ENCODE results near the gene NPBWR2. TPM values are rescaled to one million over a fixed set of nuclear protein-coding genes. Genes with fewer than 3 reads are reported as not detected.

The NPBWR2 gene
- polyA plus RNA-seq, 1 donor (not counting 4 experiments of a cell fraction or from before 2014, with no cell fraction given), result not detected

GRCh38 chr20:64145458-64146300, 38.3 kb upstream of the NPBWR2 start:
- Histone ChIP-seq H2AFZ (ENCODE audit: control insufficient read depth, low read length) (no peak overlapping the region), H3K4me2 (ENCODE audit: control insufficient read depth, extremely low read depth, insufficient read depth, low read depth, low read length) (no peak overlapping the region), H3K4me1 (ENCODE audit: control insufficient read depth, extremely low read depth, insufficient read depth, low read length) (no peaks in the 10 kb centered on the region), H3K27me3 (ENCODE audit: control insufficient read depth, extremely low read depth, insufficient read depth, low read length) (peaks cover 2% of the 10 kb centered on the region), H3K9ac (ENCODE audit: control insufficient read depth, extremely low read depth, insufficient read depth, low read length) (no peak overlapping the region), H3K36me3 (ENCODE audit: control insufficient read depth in 2 of 2, extremely low read depth in 1 of 2, insufficient read depth in 2 of 2, low read length in 2 of 2) (no peaks in the 10 kb centered on the region), H3K4me3 (ENCODE audit: control insufficient read depth in 2 of 3, extremely low read depth in 1 of 3, insufficient read depth in 2 of 3, low read depth in 1 of 3, low read length in 3 of 3) (no peak overlapping the region), H3K9me1 (ENCODE audit: control insufficient read depth, extremely low read depth, insufficient read depth, low read length) (no peaks in the 10 kb centered on the region), H3K27ac (ENCODE audit: control insufficient read depth, insufficient read depth, low read length) (no peak overlapping the region), H3K79me2 (ENCODE audit: control insufficient read depth, insufficient read depth, low read length) (no peaks in the 10 kb centered on the region), H3K9me3 (ENCODE audit: control insufficient read depth, low read depth, low read length) (peaks cover 16% of the 10 kb centered on the region), H4K20me1 (ENCODE audit: control insufficient read depth, extremely low read depth, insufficient read depth, low read length) (no peaks in the 10 kb centered on the region)
- TF ChIP-seq EZH2 (IDR thresholded peaks at IDR 0.05; ENCODE audit: low read length) (no peak), CTCF (optimal IDR thresholded peaks at IDR 0.05 in 1 of 3, IDR thresholded peaks at IDR 0.05 in 1 of 3, conservative IDR thresholded peaks at IDR 0.05 in 1 of 3; ENCODE audit: extremely low read depth in 1 of 3, insufficient read depth in 2 of 3, low read length in 3 of 3) (peak; percentile 13 to 48 (median 26))
- DNase-seq (ENCODE audit: low read depth, low spot score) (no peak), FAIRE-seq (no peak)
- dilution Hi-C loops (cut with MboI; ENCODE audit: extremely low pct_ligation_motif_present, low sequenced_read_pairs), result no loop called here

- FAIRE-seq (no peak), DNase-seq (ENCODE audit: low read depth, low spot score) (no peak)
- Histone ChIP-seq H3K9me1 (ENCODE audit: control insufficient read depth, extremely low read depth, insufficient read depth, low read length) (no peaks in the 10 kb centered on the region), H4K20me1 (ENCODE audit: control insufficient read depth, extremely low read depth, insufficient read depth, low read length) (no peaks in the 10 kb centered on the region), H3K4me1 (ENCODE audit: control insufficient read depth, extremely low read depth, insufficient read depth, low read length) (no peaks in the 10 kb centered on the region), H3K4me3 (ENCODE audit: control insufficient read depth in 2 of 3, extremely low read depth in 1 of 3, insufficient read depth in 2 of 3, low read depth in 1 of 3, low read length in 3 of 3) (no peak overlapping the region), H3K36me3 (ENCODE audit: control insufficient read depth in 2 of 2, extremely low read depth in 1 of 2, insufficient read depth in 2 of 2, low read length in 2 of 2) (no peaks in the 10 kb centered on the region), H3K79me2 (ENCODE audit: control insufficient read depth, insufficient read depth, low read length) (no peaks in the 10 kb centered on the region), H3K27ac (ENCODE audit: control insufficient read depth, insufficient read depth, low read length) (no peak overlapping the region), H3K9ac (ENCODE audit: control insufficient read depth, extremely low read depth, insufficient read depth, low read length) (no peak overlapping the region), H2AFZ (ENCODE audit: control insufficient read depth, low read length) (no peak overlapping the region), H3K4me2 (ENCODE audit: control insufficient read depth, extremely low read depth, insufficient read depth, low read depth, low read length) (no peak overlapping the region), H3K9me3 (ENCODE audit: control insufficient read depth, low read depth, low read length) (peaks cover 10% of the 10 kb centered on the region), H3K27me3 (ENCODE audit: control insufficient read depth, extremely low read depth, insufficient read depth, low read length) (peaks cover 3% of the 10 kb centered on the region)
- TF ChIP-seq CTCF (optimal IDR thresholded peaks at IDR 0.05 in 1 of 3, IDR thresholded peaks at IDR 0.05 in 1 of 3, conservative IDR thresholded peaks at IDR 0.05 in 1 of 3; ENCODE audit: extremely low read depth in 1 of 3, insufficient read depth in 2 of 3, low read length in 3 of 3) (no peak), EZH2 (IDR thresholded peaks at IDR 0.05; ENCODE audit: low read length) (no peak)
- dilution Hi-C loops (cut with MboI; ENCODE audit: extremely low pct_ligation_motif_present, low sequenced_read_pairs), result no loop called here
Observed at GRCh38 chr20:64144144-64144912, 37.0 kb upstream of the NPBWR2 start.

Measured in keratinocyte (primary cell).